ENCODE results near the gene SLC7A6.
"Not testable (repeated sequence)": the region's sequence is repeated elsewhere in the genome, so short reads cannot be mapped to it uniquely, and the experiment has no call there.

The SLC7A6 gene

DNA sequence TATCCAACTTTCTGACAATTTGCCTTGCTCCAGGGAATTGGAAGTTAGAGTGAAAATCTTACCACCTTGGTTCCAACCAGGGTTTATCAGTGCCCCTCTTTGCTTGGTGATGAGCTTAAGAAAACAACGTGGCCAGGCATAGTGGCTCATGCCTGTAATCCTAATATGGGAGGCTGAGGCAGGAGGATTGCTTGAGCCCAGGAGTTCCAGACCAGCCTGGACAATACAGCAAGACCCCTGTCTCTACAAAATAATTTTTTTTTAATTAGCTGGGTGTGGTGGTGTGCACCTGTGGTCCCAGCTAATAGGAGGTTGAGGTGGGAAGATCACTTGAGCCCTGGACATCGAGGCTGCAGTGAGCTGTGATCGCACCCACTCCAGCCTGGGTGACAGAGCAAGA, 21.4 kb downstream of the SLC7A6 start:
- DNase-seq: no peak

GRCh38 chr16:68286153-68287074, 22.1 kb downstream of the SLC7A6 start:
- no peak for DNase-seq

DNA sequence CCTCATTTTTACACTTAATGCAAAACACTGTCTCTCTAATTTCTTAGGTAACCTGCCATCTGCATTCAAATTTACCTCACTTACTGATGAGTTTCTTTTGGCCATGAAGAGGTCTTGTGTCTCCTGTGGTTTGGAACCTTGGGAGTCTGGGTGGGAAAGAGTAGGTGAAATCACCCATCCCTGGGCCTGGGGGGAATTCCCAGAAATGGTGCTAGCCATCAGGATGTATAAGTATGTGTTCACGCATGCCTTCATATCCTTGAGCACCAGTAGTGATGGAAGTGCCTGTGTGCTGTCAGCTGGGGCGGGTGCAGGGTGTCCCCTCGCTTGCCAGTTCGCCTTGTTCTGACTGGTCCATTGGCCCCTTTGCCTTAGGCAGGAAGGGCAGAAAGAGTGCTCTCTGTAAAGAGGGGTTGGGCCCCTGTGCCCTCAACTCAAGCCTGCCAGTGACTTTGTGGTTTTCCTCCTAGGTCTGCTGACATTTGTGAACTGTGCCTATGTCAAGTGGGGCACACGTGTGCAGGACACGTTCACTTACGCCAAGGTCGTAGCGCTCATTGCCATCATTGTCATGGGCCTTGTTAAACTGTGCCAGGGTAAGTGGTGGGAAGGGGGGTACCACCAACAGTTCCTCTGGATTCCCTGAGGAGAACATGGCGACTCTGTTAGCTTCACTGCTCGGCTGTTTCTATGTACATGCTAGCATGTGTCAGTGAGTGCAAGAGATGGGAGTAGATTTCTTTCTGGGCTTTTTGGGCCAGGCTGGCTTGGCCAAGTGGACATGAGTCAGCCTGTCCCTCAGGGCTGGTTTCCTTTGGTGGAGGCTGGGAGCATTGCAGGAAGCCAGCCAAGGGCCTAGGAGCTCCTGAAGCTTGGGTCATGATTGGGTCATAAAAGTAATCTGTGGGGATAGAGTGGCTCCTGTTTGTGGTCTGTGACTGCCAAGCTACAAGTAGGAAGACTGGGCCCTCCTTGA, 23.2 kb downstream of the SLC7A6 start:
- DNase-seq: peak; percentile 62

DNA sequence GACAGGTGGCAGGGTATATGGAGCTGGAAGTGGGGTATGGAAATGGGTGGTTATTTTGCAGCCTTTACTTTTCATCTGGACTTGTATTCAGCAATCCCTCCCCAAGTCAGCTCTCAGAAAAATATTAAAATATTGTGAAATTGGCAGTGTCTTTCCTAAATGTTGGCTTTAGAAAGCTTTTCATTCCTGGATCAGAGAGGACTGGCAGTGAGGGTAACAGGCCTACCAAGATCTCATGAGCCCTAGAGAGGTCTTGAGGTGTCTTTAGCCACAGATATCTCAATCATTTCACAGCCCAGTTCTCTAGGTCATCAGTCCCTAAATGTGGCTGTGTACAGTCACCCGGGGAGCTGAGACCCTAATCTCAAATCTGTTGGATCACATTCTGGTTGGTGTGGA, 23.9 kb downstream of the SLC7A6 start:
- DNase-seq: no peak

GRCh38 chr16:68288796-68289195, 24.5 kb downstream of the SLC7A6 start:
- DNase-seq: not testable (repeated sequence)

DNA sequence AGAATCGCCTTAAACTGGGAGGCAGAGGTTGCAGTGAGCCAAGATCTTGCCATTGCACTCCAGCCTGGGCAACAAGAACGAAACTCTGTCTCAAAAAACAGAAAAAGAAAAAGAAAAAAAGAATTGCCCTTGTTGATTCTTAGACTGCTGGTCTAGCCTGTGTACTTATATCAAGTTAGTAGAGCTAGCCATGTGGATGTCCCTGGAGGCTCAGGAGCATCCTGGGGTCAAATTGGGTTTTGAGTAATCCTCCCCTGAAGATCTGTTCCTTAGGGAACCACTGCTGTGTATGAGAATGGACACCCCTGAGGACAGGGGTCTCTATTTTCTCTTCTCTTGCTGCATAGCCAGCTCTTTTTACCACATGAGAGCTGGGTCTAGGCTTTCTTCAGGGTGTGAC, 24.9 kb downstream of the SLC7A6 start:
- DNase-seq: no peak

GRCh38 chr16:68289621-68290329, 25.4 kb downstream of the SLC7A6 start:
- peak; percentile 38 for DNase-seq

- DNase-seq: no peak
Observed at GRCh38 chr16:68290450-68290849, 26.1 kb downstream of the SLC7A6 start.

DNA sequence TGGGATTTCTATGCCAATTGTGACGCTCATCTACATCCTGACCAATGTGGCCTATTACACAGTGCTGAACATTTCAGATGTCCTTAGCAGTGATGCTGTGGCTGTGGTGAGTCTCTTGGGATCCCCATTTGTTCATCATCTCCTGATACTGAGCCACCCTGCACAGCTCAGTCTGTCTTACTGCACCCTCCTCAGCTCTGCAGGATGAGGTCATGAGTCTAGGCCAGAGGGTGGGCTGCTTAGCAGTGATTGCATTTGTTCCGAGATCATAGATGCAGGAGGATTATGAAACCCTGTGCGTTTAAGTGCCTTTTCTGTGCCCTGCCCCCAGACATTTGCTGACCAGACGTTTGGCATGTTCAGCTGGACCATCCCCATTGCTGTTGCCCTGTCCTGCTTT, 26.9 kb downstream of the SLC7A6 start:
- DNase-seq: no peak

- DNase-seq: no peak
Observed at GRCh38 chr16:68292425-68292824, 28.1 kb downstream of the SLC7A6 start.

- no peak for DNase-seq
Observed at GRCh38 chr16:68296291-68296690, 32.0 kb downstream of the SLC7A6 start.

DNA sequence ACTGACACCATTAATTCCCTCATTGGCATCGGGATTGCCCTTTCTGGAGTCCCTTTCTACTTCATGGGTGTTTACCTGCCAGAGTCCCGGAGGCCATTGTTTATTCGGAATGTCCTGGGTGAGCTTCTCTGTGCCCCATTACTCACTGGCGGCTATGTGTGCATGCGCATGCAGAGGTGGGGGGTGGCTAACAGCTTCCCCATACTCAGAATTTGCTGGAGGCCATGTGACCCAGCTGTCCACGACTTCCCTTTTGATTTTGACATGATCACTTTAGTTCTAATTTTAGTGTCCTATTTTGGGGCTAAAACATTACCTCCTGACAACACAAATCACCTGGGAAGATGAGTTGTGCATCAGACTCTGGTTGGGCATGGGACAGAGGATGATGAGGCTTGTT, 32.4 kb downstream of the SLC7A6 start:
- DNase-seq: no peak

GRCh38 chr16:68297908-68298307, 33.6 kb downstream of the SLC7A6 start:
- no peak for DNase-seq

DNA sequence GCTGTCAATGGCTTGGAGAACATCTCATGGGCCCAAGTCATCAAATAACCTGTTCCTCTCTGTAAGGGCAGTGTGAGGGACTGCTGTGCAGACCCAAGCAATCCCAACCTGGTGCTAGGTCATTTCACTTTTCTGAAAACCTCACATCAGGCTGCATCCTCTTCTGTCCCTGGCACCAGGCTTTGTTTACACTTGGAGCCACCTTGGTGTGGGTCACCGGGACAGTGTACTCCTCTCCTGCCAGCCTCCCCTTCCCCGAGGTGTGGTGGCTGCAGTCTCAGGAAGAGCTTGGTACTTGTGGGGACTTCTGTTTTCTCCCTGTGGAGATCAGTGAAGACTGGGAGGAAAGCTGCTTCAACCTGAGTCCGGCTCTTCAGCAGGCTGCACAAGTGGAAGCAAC, 34.0 kb downstream of the SLC7A6 start:
- no peak for DNase-seq

DNA sequence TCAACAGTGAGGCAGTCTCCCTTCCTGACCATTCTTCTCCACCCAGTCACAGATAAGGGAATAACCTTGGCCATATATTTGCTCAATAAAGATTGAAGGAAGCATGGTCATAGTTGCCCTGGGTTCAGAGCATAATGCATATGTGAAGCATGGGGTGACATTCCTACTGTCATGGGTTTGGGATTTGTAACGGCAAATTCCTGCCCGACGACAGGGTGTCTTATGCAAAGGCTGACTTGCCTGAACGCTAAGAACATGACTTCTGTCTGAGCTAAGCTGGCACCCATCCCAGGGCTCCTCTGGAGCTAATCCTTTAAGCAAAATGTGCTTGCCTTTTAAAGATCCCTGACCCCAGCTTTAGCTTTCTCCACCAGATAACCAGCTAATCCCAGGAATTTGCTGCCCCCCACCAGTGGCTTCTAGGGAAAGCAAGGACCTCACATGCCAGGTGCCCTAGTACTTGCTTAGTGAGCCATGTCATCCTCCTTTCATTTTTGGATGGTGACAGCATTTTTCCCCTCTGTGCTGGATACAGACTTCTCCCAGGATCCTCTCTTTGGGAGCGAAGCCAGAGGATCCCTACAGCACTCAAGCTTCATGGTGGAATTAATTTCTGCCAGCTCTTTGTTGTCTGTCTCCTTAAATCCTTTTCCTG, 34.7 kb downstream of the SLC7A6 start:
- DNase-seq: peak; percentile 65

DNA sequence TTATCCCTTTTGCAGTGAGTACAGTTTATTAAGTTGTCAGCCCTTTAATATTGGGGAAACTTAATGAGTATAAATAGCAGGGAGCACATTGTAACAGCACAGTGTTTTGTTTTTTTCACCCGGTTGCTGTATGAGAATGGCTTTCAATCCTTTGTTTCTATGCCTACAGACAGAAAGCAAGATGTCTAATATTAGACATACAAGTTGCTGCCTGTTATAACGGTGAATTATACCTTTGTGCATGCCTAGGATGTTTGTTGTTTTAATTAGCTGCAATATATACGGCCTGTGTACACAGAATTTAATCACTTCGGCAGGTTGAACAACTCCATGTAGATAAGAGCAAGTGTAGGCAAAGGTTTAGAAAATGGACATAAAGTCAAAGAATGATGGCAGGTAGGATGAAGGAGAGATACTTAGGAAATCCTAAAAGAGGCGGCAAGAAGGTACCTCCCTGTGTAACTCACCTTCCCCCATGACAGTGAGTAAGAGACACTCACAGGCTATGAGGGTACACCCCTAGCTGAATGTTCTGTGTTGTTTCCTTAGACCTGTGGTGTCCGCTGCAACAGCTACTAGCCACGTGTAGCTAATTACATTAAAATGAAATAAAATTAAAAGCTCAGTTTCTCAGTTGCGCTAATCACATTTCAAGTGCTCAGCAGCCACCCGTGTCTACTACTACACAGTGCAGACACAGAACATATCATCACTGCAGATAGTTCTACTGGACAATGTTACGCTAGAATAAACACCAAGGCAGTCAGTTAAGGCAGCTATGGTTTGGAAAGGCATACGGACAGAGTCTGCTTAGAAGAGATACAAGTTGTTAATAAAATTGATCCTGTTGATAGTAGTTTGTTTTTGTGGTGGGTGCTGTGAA, 35.5 kb downstream of the SLC7A6 start:
- no peak for DNase-seq

- no peak for DNase-seq
Observed at GRCh38 chr16:68300734-68301459, 36.6 kb downstream of the SLC7A6 start.

- no peak for DNase-seq
Observed at GRCh38 chr16:68306633-68307032, 42.3 kb downstream of the SLC7A6 start.

GRCh38 chr16:68309799-68310198, 45.5 kb downstream of the SLC7A6 start:
- no peak for DNase-seq

DNA sequence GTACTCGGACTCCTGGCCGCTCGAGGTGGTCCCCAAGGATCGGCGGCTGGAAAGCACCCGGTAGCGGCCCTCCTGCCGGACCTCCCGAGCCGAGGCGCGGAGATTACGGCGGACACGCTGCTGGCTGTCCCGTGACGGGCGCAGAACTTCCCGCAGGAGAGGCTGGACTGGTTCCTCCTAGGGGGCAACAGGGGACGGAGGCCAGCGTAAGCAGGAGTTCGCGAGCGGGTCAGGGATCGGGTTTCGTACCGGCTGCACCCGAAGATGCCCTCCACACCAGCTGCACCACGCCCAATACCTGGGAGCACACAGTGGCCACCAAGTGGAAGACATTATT, 46.1 kb downstream of the SLC7A6 start:
- no peak for DNase-seq
